HG03108 (cell line): Measurements from ENCODE around the gene HOXB13.

Source experiments
- ATAC-seq: cut with Tn5 transposase; IDR thresholded peaks from one replicate; pipeline ENCODE4 v1.9.1; 2021; ENCODE audit warnings: moderate library complexity; ENCODE audit not compliant: unreplicated experiment

The HOXB13 gene

DNA sequence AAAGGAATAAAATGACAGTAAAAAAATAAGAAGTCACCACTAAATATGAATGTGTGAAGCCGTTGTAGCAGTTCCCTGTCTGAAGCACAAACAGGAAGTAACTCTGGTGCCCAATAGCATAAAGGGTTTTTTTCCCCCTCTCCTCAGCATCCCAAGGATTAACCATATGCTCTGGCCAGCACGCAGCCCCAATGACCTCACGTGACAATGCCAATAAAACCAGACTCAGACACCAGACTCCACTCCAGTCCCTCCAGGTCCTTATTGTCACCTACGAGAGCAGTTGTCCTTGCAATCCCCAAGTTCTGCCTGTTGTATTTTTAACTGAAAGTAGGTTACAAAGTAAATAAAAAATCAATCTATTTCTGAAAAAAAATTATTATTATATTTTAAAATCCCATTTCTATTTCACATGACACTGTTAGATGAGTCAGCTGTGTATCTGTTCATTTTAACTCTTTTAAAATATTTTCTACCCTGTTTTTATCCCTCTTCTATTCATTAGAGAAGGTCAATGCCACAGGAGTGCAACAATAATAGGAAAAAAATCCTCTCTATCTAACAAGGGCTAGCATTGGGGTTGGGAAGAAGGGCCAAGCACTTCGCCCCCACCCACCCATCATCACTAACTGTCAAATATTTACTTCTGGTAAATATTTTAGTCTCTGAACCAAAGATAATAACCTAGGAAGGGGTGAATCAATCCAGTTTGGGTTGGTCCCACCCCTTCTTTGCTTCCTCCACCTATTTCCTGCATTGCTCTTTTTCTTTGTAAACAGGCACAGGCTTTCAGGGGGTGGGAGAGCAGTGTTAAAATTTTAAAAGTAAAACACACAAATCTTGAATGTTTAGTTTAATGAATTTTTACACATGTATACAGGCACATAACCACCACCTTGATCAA is 12.8 kb downstream of the HOXB13 start:
- no peak for ATAC-seq

- no peak for ATAC-seq
These were observed 17.4 kb downstream of the HOXB13 start for GRCh38 chr17:48711128-48711527.

GRCh38 chr17:48704361-48705248 is 23.9 kb downstream of the HOXB13 start:
- no peak for ATAC-seq

GRCh38 chr17:48701864-48702532 is 26.6 kb downstream of the HOXB13 start:
- ATAC-seq, result no peak

DNA sequence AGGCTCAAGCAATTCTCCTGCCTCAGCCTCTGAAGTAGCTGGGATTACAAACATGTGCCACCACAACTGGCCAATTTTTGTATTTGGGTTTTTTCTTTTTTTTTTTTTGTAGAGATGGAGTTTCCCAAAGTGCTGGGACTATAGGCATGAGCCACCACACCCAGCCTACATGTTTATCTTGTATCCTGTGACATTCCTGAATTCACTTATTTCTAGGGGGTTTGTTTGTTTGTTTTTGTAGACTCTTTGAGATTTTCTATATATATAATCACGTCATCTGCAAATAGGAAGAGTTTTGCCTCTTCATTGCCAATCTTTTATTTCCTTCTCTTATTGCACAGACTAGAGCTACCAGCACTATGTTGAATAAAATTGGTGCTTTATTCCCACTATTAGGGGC is 35.4 kb downstream of the HOXB13 start:
- ATAC-seq, result no peak

GRCh38 chr17:48692049-48692448 is 36.5 kb downstream of the HOXB13 start:
- ATAC-seq, result no peak

DNA sequence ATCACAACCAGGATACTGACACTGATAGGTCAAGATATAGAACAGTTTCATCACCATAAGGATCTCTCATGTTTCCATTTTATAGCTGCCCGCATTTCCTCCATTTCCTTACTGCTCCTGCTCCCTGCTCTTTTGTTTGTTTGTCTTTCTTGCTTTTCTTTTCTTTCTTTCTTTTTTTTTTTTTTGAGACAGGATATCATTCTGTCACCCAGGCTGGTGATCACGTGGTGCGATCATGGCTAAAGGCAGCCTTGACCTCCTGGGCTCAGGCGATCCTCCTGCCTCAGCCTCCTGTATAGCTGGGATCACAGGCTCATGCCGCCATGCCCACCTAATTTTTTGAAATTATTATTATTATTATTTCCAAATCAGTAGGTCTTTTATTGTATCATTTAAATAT is 37.9 kb downstream of the HOXB13 start:
- no peak for ATAC-seq

- ATAC-seq, result no peak
These were observed 46.9 kb downstream of the HOXB13 start for GRCh38 chr17:48681609-48682008.

- ATAC-seq, result no peak
These were observed 49.0 kb downstream of the HOXB13 start for GRCh38 chr17:48679385-48680096.

DNA sequence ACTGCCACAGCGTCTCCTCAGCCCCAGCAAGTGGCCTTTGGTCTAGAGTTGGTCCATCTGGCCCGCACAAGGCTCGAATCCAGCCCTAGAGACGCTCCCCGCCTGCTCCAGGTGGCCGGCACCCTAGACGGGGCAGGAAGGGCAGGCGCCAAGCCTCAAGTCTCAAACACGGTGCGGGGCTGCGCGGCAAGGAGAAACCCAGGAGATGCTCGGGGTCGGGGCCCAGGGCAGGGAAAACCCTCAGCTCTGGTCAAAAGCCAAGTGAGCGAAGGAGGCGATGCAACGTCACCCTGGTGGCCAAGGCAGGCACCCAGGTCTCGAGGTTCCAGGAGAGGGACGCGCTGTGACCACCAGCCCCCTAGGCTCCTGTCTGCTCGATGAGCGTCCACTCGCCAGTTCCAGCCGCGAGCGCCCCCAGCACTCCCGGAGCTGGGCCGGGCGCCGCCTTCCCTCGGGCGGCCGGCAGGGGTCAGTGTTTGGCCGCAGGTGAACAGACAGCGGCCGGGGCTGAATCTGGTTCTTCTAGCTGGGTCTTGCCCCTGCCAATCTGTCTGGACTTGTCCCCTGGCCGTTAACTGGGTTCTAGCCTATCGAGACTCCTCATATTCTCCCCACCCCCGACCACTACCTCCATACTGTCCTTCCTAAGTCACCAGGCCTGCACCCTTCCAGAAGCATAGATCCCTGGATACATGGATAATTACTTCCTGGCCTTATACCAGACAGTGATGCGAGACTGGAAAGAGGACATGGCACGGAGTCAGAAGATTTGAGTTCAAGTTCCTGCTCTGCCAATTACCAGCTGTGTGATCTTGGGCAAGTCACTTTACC is 50.2 kb downstream of the HOXB13 start:
- peak; percentile 70 for ATAC-seq

- no peak for ATAC-seq
These were observed 51.5 kb downstream of the HOXB13 start for GRCh38 chr17:48676963-48677558.
